ENCODE data around the gene PCDHA9. TPM values are rescaled to one million over a fixed set of nuclear protein-coding genes. Genes with fewer than 3 reads are reported as not detected.

Gene PCDHA9
- total RNA-seq, 1 donor from 2014 or later = 0.95 TPM

GRCh38 chr5:140857987-140858240 is 9.7 kb downstream of the PCDHA9 start:
- TF ChIP-seq EZH2 (IDR thresholded peaks at IDR 0.05; ENCODE audit: insufficient read depth, low read length) = no peak
- no peak for TF ChIP-seq CTCF (IDR thresholded peaks at IDR 0.05; ENCODE audit: insufficient read depth, low read depth, low read length)
- no peak for FAIRE-seq
- Histone ChIP-seq H2AFZ (ENCODE audit: low read depth, low read length) (no peak overlapping the region), H3K9me3 (ENCODE audit: insufficient read depth, low read depth, low read length) (peaks cover 34% of the 10 kb centered on the region), H3K4me1 (ENCODE audit: insufficient read depth, low read length) (no peaks in the 10 kb centered on the region), H3K27ac (ENCODE audit: low read depth, low read length) (no peak overlapping the region), H3K9ac (ENCODE audit: low read length) (no peak overlapping the region), H3K79me2 (ENCODE audit: insufficient read depth, low read length) (no peaks in the 10 kb centered on the region), H3K36me3 (ENCODE audit: insufficient read depth, low read length) (no peaks in the 10 kb centered on the region), H4K20me1 (ENCODE audit: insufficient read depth, low read length) (no peaks in the 10 kb centered on the region), H3K4me3 (ENCODE audit: insufficient read depth, low read depth, low read length) (no peak overlapping the region), H3K27me3 (ENCODE audit: insufficient read depth, low read length) (no peaks in the 10 kb centered on the region), H3K4me2 (ENCODE audit: low read length) (no peak overlapping the region)
- Mint-ChIP-seq H3K27me3 (ENCODE audit: low read depth, unreplicated experiment) (no peaks in the 10 kb centered on the region), H3K27ac (ENCODE audit: unreplicated experiment) (no peak overlapping the region), H3K4me3 (ENCODE audit: unreplicated experiment) (no peak overlapping the region), H3K36me3 (ENCODE audit: low read depth, unreplicated experiment) (peaks cover 36% of the 10 kb centered on the region), H3K4me1 (ENCODE audit: low read depth, unreplicated experiment) (peaks cover 3% of the 10 kb centered on the region), H3K9me3 (ENCODE audit: unreplicated experiment) (peaks cover 17% of the 10 kb centered on the region)
- no peak for DNase-seq (ENCODE audit: low read depth)

GRCh38 chr5:140862441-140863295 is 14.5 kb downstream of the PCDHA9 start:
- Histone ChIP-seq H2AFZ (ENCODE audit: low read depth, low read length) (no peak overlapping the region), H4K20me1 (ENCODE audit: insufficient read depth, low read length) (no peaks in the 10 kb centered on the region), H3K4me3 (ENCODE audit: insufficient read depth, low read depth, low read length) (no peak overlapping the region), H3K9ac (ENCODE audit: low read length) (no peak overlapping the region), H3K27me3 (ENCODE audit: insufficient read depth, low read length) (no peaks in the 10 kb centered on the region), H3K79me2 (ENCODE audit: insufficient read depth, low read length) (no peaks in the 10 kb centered on the region), H3K27ac (ENCODE audit: low read depth, low read length) (no peak overlapping the region), H3K9me3 (ENCODE audit: insufficient read depth, low read depth, low read length) (peaks cover 25% of the 10 kb centered on the region), H3K4me2 (ENCODE audit: low read length) (no peak overlapping the region), H3K36me3 (ENCODE audit: insufficient read depth, low read length) (no peaks in the 10 kb centered on the region), H3K4me1 (ENCODE audit: insufficient read depth, low read length) (no peaks in the 10 kb centered on the region)
- TF ChIP-seq EZH2 (IDR thresholded peaks at IDR 0.05; ENCODE audit: insufficient read depth, low read length) (no peak), CTCF (IDR thresholded peaks at IDR 0.05; ENCODE audit: insufficient read depth, low read depth, low read length) (no peak)
- FAIRE-seq (no peak), DNase-seq (ENCODE audit: low read depth) (no peak)
- Mint-ChIP-seq H3K27ac (ENCODE audit: unreplicated experiment) (no peak overlapping the region), H3K36me3 (ENCODE audit: low read depth, unreplicated experiment) (peaks cover 35% of the 10 kb centered on the region), H3K9me3 (ENCODE audit: unreplicated experiment) (peaks cover 11% of the 10 kb centered on the region), H3K4me3 (ENCODE audit: unreplicated experiment) (no peak overlapping the region), H3K27me3 (ENCODE audit: low read depth, unreplicated experiment) (no peaks in the 10 kb centered on the region), H3K4me1 (ENCODE audit: low read depth, unreplicated experiment) (no peaks in the 10 kb centered on the region)
